Measurements from ENCODE around the gene DGUOK.
"Not testable (repeated sequence)": the region's sequence is repeated elsewhere in the genome, so short reads cannot be mapped to it uniquely, and the experiment has no call there.

The DGUOK gene

DNA sequence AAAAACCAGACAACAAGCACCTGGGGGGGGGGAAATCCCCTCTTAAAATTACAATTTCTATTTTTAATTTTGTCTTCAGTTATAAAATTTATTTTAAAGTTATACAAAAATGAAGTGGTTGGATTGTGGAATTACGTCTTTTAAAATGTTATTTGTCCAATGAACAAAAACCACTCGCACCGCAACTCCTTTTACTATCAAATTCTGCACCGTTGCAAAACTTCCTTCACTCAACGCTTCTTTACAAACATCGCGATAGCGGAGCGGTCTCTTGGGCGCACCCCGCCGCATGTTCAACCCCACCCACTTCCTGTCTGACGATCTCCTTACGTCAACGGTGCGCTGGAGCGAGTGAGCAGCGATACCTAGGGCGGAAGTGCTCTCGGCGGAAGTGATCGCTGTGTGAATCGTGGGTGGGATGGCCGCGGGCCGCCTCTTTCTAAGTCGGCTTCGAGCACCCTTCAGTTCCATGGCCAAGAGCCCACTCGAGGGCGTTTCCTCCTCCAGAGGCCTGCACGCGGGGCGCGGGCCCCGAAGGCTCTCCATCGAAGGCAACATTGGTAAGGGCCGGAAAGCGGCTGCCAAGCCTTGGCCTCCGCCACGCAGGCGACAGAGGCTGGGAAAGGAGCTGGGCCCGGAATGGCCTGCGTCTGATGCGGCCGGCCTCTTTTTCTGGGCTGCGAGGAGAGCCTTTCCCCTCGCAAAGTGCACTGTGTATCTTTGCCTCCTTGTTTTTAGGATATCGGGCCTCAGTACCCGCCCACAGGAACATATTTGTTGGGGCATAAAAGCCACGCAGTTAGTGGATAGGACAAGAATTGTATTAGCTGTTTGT, at the start of gene DGUOK:
Gene DGUOK, plus strand, starts transcription at position 388 of the 835 bp plus-strand sequence. Its CDS starts 31 bp downstream, at position 419.
- H3K27ac ChIP-seq = peak within 1 kb of the TSS; percentile 94
- peak; percentile 98 for DNase-seq (ENCODE audit: low read depth, low spot score)

DNA sequence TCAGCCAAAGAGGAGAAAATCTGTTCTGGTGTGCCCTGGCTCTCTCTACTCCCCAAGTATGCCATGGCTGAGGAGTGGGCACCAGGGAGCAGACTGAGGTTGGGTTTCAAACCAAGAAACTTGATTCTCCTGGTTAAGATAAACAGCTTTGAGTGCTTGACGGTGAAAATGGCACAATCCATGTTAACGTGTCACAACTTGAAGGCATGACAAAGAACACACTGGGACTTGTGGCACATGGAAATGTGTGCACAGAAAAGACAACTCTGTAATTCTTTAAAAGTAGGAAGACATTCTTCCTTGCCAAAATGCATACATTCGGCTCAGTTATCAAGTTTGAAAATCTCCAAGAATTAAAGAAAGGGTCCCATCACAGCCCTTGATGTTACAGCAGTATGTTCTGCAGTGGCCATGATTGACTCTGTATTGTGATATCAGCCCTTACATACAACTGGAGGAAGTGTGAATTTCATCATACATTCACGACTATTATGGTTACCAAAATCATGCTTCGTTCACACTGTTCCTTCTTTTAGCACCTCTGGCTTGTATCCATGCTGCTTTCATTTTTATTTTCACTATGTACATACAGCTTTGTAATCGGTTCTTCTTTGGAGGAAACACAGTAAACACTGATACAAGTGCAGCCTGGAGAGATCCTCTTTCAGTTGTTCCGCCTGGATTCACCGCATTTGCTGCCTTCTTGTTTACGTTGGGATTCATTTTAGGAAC, 49.4 kb upstream of the DGUOK start:
- no peak for DNase-seq (ENCODE audit: low read depth, low spot score)
- no peak overlapping the region for H3K27ac ChIP-seq

DNA sequence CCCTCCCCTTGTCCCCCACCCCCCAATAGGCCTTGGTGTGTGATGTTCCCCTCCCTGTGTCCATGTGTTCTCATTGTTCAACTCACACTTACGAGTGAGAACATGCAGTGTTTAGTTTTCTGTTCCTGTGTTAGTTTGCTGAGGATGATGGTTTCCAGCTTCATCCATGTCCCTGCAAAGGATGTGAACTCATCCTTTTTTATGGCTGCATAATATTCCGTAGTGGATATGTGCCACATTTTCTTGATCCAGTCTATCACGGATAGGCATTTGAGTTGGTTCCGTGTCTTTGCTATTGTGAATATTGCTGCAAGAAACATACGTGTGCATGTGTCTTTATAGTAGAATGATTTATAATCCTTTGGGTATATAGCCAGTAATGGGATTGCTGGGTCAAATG, 48.7 kb upstream of the DGUOK start:
- not testable (repeated sequence) for DNase-seq (ENCODE audit: low read depth, low spot score); H3K27ac ChIP-seq

DNA sequence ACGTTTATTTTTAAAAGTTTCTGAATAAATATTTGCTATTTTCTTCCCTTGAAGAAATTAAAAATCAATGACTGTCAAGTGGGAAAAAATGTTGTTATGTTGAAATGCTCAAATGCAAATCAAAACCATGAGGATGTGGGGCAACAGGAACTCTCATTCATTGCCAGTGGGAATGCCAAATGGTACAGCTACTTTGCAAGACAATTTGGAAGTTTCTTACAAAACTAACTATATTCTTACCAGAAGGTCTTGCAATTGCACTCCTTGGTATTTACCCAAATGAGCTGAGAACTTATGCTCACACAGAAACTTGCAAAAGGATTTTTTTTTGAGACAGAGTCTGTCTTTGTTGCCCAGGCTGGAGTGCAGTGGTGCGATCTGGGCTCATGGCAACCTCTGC, 41.3 kb upstream of the DGUOK start:
- DNase-seq (ENCODE audit: low read depth, low spot score) = no peak
- H3K27ac ChIP-seq = no peak overlapping the region

DNA sequence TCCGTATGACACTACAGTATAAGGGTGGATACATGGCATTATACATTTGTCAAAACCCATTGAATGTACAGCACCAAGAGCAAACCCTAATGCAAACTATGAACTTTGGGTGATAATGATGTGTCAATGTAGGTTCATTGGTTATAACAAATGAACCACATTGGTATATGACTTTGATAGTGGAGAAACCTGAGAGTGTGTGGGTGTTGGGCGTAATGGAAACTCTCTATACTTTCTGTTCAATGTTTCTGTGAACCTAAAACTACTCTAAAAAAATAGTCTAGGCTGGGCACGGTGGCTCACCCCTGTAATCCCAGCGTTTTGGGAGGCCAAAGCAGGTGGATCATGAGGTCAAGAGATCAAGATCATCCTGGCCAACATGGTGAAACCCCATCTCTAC, 40.3 kb upstream of the DGUOK start:
- DNase-seq (ENCODE audit: low read depth, low spot score) = no peak
- no peak overlapping the region for H3K27ac ChIP-seq

DNA sequence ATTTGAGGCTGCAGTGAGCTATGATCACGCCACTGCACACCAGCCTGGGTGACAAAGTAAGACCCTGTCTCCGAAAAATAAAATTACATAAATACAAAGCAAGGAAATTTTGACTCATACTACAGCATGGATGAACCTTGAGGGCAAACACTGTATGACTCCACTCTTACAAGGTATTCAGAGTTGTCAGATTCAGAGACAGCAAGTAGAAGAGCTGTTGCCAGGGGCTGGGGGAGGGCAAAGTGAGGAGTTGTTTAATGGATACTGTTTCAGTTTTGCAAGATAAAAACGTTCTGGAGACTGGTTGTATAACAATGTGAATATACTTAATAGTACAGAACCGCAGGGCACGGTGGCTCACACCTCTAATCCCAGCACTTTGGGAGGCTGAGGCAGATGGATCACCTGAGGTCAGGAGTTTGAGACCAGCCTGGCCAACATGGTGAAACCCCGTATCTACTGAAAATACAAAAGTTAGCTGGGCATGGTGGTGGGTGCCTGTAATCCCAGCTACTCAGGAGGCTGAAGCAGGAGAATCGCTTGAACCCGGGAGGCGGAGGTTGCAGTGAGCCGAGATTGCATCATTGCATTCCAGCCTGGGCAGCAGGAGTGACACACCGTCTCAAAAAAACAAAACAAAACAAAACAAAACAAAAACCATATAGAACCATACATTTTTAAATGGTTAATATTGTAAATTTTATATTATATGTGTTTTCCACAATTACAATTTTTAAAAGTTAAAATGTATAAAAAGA, 38.9 kb upstream of the DGUOK start:
- H3K27ac ChIP-seq; DNase-seq (ENCODE audit: low read depth, low spot score): not testable (repeated sequence)

DNA sequence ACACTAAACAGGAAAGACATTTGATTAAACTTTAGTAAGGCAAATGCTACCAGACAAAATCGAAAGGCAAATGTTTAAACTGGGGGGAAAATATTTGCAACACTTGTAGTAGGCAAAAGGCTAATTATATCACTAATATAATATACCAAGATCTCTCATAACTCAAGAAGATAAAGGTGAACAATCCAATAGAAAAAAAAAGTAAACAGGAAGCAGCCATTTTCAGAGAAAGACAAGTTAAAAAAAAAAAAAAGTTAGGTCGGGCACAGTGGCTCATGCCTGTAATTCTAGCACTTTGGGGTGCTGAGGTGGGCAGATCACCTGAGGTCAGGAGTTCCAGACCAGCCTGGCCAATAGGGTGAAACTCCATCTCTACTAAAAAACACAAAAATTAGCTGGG, 38.3 kb upstream of the DGUOK start:
- no peak overlapping the region for H3K27ac ChIP-seq
- DNase-seq (ENCODE audit: low read depth, low spot score) = no peak

DNA sequence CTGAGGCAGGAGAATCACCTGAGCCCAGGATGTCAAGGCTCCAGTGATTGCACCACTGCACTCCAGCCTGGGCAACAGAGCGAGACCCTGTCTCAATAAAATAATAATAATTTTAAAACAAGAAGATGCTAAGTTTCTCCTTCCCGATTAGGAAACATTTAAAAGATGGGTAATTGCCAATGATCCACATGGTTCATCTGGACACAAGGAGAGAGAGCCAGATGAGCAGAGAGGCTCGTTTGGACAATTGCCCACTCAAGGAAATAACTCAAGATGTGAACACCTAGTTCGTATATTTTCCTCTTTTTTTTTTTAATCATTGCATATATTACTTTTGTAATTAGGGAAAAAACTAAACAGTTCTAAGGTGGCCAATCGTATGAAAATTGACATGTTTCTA, 37.5 kb upstream of the DGUOK start:
- no peak for DNase-seq (ENCODE audit: low read depth, low spot score)

DNA sequence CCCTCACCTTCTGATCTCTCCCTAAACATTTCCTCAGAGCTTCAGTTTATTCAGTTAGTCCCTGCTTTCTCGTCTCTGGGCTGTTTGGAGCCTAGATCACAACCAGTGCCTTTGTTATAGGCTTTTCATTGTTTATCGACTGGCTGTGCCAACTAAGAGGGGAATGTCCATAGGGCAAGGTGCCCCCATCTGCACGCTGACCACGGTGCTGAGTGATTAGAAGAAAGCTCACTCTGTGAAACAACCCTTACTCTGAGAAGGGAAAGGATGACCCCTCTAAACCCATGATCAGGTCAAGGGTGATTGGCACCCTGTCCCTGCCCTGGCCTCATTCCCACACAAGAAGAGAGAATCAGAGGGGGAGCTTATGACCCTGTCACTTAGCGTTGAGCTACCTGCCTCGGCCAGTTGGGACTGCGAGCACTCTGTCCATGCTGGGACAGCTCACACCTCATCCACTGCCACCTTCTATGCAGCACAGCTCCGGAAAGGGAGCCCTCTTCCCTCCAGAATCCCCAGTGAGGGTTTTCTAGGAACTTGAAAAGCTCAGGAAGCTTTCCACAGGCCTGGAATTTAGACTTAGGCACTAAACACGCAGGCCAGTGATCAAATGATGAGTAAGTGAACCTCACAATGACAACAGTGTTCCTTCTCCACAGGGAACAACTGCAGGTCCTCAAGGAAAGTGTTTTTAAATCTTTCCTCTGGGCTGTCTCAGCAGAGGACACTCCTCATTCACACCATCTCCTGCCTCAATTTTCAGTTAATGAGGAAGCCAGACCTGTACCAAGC, 36.2 kb upstream of the DGUOK start:
- no peak overlapping the region for H3K27ac ChIP-seq
- no peak for DNase-seq (ENCODE audit: low read depth, low spot score)

More for the DNA sequence above, 37.5 kb upstream of the DGUOK start:
- H3K27ac ChIP-seq = no peak overlapping the region

DNA sequence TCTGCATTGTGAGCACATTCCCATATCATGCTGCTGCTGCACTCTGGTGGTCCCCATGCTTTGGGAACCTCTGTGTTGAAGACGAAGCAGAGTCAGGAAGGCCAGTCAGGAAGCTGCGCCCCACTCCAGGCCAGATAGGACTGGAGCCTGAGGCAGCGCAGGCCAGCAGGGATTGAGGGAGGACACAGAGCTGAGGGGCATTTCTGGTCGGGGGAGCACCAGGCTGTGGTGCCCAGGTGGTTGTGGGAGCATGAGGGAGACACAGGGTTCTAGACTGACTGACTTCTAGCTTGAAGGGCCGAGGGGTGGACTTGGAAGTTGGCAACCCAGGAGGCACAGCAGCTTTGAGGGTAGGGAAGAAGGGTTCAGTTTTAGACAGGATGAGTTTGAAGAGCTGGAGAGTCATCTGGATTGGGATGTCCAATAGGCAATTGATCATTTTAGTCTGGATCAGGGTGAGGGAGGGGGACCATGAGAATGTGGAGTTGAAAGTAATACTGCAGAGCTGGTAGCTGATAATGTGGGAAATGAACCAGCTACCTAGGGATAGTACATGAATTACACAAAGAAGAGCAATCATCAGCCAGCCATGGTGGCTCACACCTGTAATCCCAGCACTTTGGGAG, 35.3 kb upstream of the DGUOK start:
- no peak overlapping the region for H3K27ac ChIP-seq
- no peak for DNase-seq (ENCODE audit: low read depth, low spot score)

DNA sequence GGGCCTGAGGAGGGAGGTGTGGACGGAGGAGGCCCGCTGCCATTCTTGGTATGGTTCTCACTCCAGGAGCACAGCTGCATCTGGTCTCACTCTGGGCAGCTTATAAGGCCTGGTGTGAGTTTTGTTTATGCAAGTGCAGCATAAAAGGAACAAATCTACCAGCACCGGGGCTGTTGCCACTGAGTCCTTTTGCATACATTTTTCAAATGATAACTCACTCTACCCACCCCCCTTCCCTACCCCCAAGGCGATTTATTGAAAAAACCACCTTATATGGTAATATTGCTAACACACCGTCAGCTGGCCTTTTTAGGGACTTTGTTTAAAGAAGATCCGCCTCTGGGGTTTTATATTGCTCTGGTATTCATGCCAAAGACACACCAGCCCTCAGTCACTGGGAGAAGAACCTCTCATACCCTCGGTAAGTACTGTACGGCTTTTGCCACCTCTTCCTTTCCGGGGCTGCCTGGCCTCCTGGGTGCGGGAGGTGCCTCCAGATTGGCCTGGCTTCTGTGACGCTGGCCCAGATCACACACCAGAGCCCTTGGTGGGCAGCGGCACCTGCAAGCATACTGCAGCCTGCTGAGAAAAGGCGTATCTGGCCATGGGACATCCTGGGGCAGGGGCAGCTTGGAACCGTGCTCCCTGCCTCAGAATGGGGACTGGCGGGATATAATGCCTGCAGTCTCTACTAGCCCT, 33.9 kb upstream of the DGUOK start, which contains the start of gene ACTG2:
Gene ACTG2, plus strand, starts transcription at position 378 of the 699 bp plus-strand sequence. CDS start 8,304 bp downstream, outside the sequence.
- no peak for DNase-seq (ENCODE audit: low read depth, low spot score)
- no peak within 1 kb of the TSS for H3K27ac ChIP-seq

DNA sequence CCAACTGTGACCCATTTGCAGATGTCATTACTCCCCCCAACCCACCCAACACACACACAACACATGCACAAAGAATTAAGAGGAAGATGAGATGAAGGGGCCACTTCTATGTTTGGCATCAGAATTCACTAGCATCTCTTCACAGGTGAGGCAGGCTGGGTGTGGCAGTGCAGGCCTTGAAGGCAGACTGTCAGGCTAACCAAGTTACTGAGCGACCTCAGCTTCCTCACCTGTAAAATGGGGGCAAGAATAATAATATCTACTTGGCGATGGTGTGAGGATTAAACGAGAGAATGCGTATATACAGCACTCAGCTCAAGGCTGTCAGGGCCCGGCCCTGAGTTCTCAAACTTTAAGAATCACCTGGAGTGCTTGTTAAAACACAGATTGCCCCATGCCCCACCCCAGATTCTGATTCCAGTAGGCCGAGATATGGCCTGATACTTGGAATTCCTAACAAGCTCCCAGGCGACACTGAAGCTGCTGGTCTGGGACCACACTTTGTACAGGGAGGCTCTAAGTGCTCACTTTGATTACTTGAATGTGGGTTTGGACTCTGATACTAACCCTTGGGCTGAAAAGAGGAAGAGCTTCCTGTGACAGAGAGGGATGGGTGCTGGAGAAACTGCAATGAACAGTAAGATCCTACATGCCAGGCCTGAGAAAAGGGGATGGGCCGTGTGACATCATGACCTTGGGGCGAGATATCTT, 32.8 kb upstream of the DGUOK start:
- no peak for DNase-seq (ENCODE audit: low read depth, low spot score)
- H3K27ac ChIP-seq = no peak overlapping the region

DNA sequence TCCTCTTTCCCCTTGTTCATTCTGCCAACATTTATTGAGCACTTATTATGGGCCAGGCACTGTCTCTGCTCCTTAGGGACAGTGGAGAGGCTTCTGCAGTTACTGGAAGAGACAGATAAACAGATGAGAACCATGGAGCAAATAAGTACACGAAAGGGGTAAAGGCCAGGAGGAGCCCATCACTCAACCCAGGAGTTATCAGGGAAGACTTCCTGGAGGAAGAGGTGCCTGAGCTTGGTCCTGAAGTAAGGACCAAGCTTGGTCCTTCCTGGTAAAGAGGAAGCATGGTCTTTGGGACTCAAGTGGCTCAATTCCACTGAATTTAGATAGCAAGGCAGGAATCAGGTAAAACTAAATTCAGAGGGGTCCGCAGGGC, 32.2 kb upstream of the DGUOK start:
- H3K27ac ChIP-seq = no peak overlapping the region
- no peak for DNase-seq (ENCODE audit: low read depth, low spot score)

DNA sequence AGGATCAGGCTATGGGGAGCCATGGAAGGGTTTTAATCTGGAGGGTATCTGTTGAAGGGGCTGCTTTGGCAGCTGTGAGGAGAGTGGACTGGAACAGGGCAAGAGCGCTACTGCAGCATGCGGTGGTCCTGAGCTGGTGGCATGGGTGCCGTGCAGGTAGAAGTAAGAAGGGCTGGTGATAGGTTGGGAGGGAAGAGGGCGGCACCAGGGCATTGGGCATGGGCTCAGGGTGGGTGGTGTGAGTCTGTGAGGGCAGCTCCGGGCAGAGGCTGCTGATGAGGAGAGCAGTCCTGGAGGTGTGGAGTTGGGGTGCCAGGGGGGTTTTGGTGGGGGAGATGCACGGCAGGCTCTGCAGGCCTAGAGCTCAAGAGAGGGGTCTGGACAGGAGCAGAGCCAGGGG, 31.8 kb upstream of the DGUOK start:
- no peak overlapping the region for H3K27ac ChIP-seq
- DNase-seq (ENCODE audit: low read depth, low spot score) = no peak

DNA sequence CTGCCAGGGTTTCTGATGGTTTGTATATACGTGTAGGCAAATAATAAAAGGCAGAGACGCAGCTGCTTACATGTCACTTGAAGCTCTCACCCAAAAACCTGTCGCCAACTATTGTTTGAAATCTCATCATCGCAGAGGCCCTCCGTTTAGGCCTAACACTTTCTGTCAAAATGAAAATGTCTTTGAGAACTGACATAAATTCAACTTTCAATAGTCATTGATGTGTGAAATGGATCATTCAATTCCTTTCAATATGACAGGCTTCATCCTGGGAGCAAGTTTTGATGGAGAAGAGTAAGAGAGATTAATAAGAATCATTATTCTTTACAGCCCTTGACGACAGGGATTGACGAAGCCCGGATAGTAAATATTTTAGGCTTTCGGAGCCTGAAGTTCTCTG, 31.2 kb upstream of the DGUOK start:
- no peak overlapping the region for H3K27ac ChIP-seq
- no peak for DNase-seq (ENCODE audit: low read depth, low spot score)

DNA sequence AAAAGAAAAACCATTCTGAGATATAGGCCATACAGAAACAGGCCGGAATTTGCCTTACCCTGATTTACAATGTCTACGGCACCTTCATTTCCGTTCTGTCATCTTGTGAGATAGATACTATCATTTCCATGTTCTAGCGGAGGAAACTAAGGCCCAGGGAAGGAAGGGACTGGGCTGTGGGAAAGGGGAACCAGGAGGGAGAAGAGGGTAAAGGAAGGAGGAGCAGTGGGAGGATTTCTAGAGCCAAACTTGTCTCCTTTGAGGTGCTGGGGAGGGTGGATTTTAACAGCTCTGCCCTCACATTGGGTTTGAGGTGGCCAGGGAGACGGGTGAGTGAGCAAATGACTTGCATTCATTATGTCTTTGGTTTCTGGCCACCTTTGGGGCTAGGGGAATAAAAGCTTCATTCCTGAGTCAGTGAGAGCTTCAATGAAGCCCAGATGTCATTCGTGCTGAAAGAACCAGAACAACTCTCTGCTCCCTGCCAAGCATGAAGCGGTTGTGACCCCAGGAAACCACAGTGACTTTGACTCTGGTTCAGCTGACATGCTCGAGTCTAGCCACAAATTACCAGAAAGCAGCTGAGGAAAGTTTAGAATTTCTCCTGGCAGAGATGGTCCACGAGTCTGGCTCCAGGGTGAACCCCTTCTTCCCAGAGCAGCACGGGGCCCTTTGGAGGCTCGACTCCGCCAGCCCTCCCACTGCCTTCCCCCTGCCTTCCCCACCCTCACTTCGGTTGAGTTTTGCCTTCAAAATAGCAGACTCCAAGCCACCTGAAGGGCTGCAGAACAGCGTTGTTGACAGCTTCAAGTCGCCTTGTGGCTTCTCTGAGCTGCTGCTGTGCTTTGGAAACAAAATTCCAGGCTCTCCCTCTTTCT, 30.1 kb upstream of the DGUOK start:
- DNase-seq (ENCODE audit: low read depth, low spot score) = no peak
- H3K27ac ChIP-seq = no peak overlapping the region

DNA sequence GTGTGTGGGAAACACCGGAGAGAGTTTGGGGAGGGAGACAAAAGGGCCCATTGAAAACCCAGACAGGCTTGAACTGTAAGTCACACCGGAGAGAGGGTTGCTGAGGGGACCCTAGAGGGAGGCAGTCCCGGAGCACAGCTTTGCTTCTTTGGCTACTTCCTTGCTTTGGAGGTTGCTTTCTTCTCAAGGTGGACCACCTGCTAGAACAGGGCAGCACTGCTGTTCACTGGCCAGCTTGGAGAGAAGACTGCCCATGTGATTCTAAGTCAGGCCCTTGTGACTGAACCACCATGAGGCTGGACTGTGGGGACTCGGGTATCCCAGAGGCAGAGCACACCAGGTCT, 29.5 kb upstream of the DGUOK start:
- no peak overlapping the region for H3K27ac ChIP-seq

DNA sequence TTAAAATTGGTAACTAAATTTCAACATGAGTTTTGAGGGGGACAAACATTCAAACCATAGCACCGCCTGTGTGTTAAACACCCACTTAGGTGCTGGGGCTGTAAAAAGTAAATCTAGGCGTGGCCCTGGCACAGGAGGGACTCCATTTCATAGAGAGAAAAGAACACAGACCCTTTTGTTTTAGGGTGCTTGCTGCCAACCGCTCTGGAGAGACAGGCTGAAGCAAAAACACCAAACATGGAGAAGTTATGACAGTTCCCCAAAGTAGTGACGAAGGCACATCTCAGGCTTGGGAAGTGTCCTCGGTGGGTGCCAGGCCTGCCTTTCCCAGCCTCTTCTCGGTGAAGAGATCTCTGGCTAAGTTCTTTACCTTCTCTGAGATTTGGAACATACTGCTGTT, 28.7 kb upstream of the DGUOK start:
- no peak overlapping the region for H3K27ac ChIP-seq
- no peak for DNase-seq (ENCODE audit: low read depth, low spot score)

More for the DNA sequence above, 29.5 kb upstream of the DGUOK start:
- no peak for DNase-seq (ENCODE audit: low read depth, low spot score)

Data from epithelial cell of prostate (primary cell).